K562 (cell line): ENCODE results near the gene TTC9C. TPM values are rescaled to one million over a fixed set of nuclear protein-coding genes. Genes with fewer than 3 reads are reported as not detected.

ENCODE experiments used
- ESRRB ChIP-seq: fragments of 250-450 bp; sonication (Bioruptor Pico); IDR thresholded peaks from 2 replicates; pipeline ENCODE4 v1.5.0; 2020; ENCODE audit warnings: mild to moderate bottlenecking, moderate library complexity, borderline replicate concordance
- GTF2E2 ChIP-seq: fragments of 200-800 bp; sonication (Bioruptor generic); IDR thresholded peaks from 2 replicates; pipeline ENCODE4 v1.6.1; 2016; ENCODE audit warnings: missing genetic modification characterization, missing compliant biosample characterization
- HDAC6 ChIP-seq: IDR thresholded peaks from 2 replicates; pipeline ENCODE4 v1.6.1; 2012; ENCODE audit warnings: low read depth, mild to moderate bottlenecking, control low read depth, inconsistent platforms, low read length, moderate library complexity
- HES1 ChIP-seq: fragments of 450-650 bp; IDR thresholded peaks from 2 replicates; pipeline ENCODE4 v1.6.1; 2016; ENCODE audit warnings: low read depth, mild to moderate bottlenecking, moderate library complexity
- HMGN3 ChIP-seq: IDR thresholded peaks from 2 replicates; pipeline ENCODE4 v1.6.1; 2011; ENCODE audit warnings: borderline replicate concordance, low read depth, mild to moderate bottlenecking, mixed read lengths, low read length; ENCODE audit not compliant: insufficient read length; ENCODE audit errors: extremely low read depth
- MAFG ChIP-seq: fragments of 450-650 bp; conservative IDR thresholded peaks from 2 replicates; pipeline ENCODE4 v1.6.1; 2016; ENCODE audit warnings: missing genetic modification characterization, missing compliant biosample characterization
- MCM2 ChIP-seq: fragments of 450-650 bp; IDR thresholded peaks from 2 replicates; pipeline ENCODE4 v1.6.1; 2017; ENCODE audit warnings: low read depth, mild to moderate bottlenecking
- NONO ChIP-seq, 2 experiments: fragments of 200-400 bp in 1 of 2; fragments of 450-650 bp in 1 of 2; formaldehyde crosslinking in 1 of 2; IDR thresholded peaks; 2 replicates each; pipeline ENCODE4 v1.6.1; 2017; ENCODE audit warnings: low read depth in 2 of 2, mild to moderate bottlenecking in 2 of 2, moderate library complexity in 2 of 2, low read length in 1 of 2
- PHF8 ChIP-seq: fragments of 200-600 bp; sonication (generic); IDR thresholded peaks from 2 replicates; pipeline ENCODE4 v1.6.1; 2012; ENCODE audit warnings: mixed run types, mild to moderate bottlenecking, inconsistent platforms, low read length, moderate library complexity, borderline replicate concordance
- POLR2AphosphoS2 ChIP-seq: IDR thresholded peaks from 2 replicates; pipeline ENCODE4 v1.6.1; 2012; ENCODE audit warnings: low read length, improper control_type of control experiment
- POLR2AphosphoS5 ChIP-seq: IDR thresholded peaks from 2 replicates; pipeline ENCODE4 v1.6.1; 2011; ENCODE audit warnings: mild to moderate bottlenecking, low read depth, low read length, moderate library complexity; ENCODE audit not compliant: control insufficient read depth, insufficient read depth
- RERE ChIP-seq: sonication (generic); formaldehyde crosslinking; IDR thresholded peaks from 2 replicates; pipeline ENCODE4 v1.8.0; 2023; ENCODE audit warnings: missing genetic modification reagents, mild to moderate bottlenecking, borderline replicate concordance
- RHOXF2B ChIP-seq: fragments of 250-450 bp; sonication (Bioruptor Pico); conservative IDR thresholded peaks from 2 replicates; pipeline ENCODE4 v1.5.1; 2021
- RNF2 ChIP-seq: sonication (generic); IDR thresholded peaks from 2 replicates; pipeline ENCODE4 v1.6.1; 2016
- SREBF1 ChIP-seq: fragments of 150-350 bp; IDR thresholded peaks from 2 replicates; pipeline ENCODE4 v1.6.1; 2014; ENCODE audit warnings: antibody characterized with exemption, low read depth, low read length, borderline replicate concordance
- SUPT5H ChIP-seq: fragments of 450-650 bp; IDR thresholded peaks from 2 replicates; pipeline ENCODE4 v1.6.1; 2016
- TEAD1 ChIP-seq, 2 experiments: fragments of 450-650 bp in 1 of 2; sonication (generic) in 1 of 2; formaldehyde crosslinking; IDR thresholded peaks; 2 replicates each; pipeline versions ENCODE4 v1.4.0 to v1.8.0; 2020 to 2022; ENCODE audit warnings: mild to moderate bottlenecking in 2 of 2, missing genetic modification reagents in 1 of 2
- UBTF ChIP-seq, 2 experiments: IDR thresholded peaks; 2 replicates each; pipeline ENCODE4 v1.6.1; 2012; ENCODE audit warnings: improper control_type of control experiment in 2 of 2, low read depth in 2 of 2, low read length in 2 of 2, borderline replicate concordance in 1 of 2
- polyA plus RNA-seq, 8 experiments: library from polyadenylated mRNA; depleted of rRNA in 4 of 8; stranded (reverse) in 5 of 8; unstranded in 3 of 8; fragments of >200 nt; fragmentation: Nextera tagmentation in 2 of 8; fragmentation: Illumina TruSeq in 1 of 8; extraction: Ambion mirVana in 2 of 8; extraction: Trizol in 1 of 8; gene quantifications; 2 replicates each; pipeline versions ENCODE4 v1.2.1 to v1.2.3, GENCODE V29; 2011 to 2014; ENCODE audit warnings: inconsistent platforms in 1 of 8, missing spikeins in 1 of 8
- total RNA-seq, 7 experiments: library from RNA; depleted of rRNA in 6 of 7; stranded (reverse); fragments of >200 nt in 6 of 7; fragmentation: Illumina TruSeq in 2 of 7; extraction: Trizol in 2 of 7; gene quantifications; 2 replicates each; pipeline versions ENCODE4 v1.2.1 to v1.2.3, GENCODE V29; 2011 to 2021; ENCODE audit warnings: low replicate concordance in 1 of 7

Gene TTC9C
- total and polyA plus RNA-seq, 9 of the 15 experiments (the other 6 are each of a cell fraction or from before 2014, with no cell fraction given): 32.8 to 59.0 (median 37.1) TPM

GRCh38 chr11:62771144-62772021 lies 43.1 kb downstream of the TTC9C start, which contains the start of gene TAF6L (continued):
- TF ChIP-seq SUPT5H (peak; percentile 81), MAFG (no peak), HMGN3 (peak; percentile 76), NONO (IDR thresholded peaks at IDR 0.05; ENCODE audit: low read depth in 2 of 2, low read length in 1 of 2) (0 out of 4 replicates have a peak, but pooled peaks of 1 of the 2 experiments have one; percentile 13), UBTF (IDR thresholded peaks at IDR 0.05; ENCODE audit: borderline replicate concordance in 1 of 2, low read depth in 2 of 2, low read length in 2 of 2) (no peak), GTF2E2 (tag) (no peak), RERE (CRISPR knock-in tag) (no peak), SREBF1 (no peak), PHF8 (peak; percentile 80; the same call in 1 of the 2 replicates), TEAD1 (CRISPR knock-in tag; IDR thresholded peaks at IDR 0.05) (peak in 1 of 2 experiments; percentile 63; a peak in 1 of 4 replicates), RHOXF2B (CRISPR knock-in tag) (no peak), POLR2AphosphoS5 (peak; percentile 52), HDAC6 (no peak), HES1 (no peak), POLR2AphosphoS2 (peak; percentile 63; the same call in 1 of the 2 replicates), MCM2 (no peak), RNF2 (peak; percentile 37; the same call in 1 of the 2 replicates), ESRRB (CRISPR knock-in tag) (no peak)
